Measurements from ENCODE around the gene KIRREL3. TPM values are rescaled to one million over a fixed set of nuclear protein-coding genes. Genes with fewer than 3 reads are reported as not detected.

Gene KIRREL3
- total and polyA plus RNA-seq, 2 donors (not counting 3 experiments of a cell fraction or from before 2014, with no cell fraction given): not detected

- DNase-seq (ENCODE audit: low read depth, low spot score) (no peak), FAIRE-seq (no peak)
- intact Hi-C loops (cut with micrococcal nuclease) (no loop called here), dilution Hi-C loops (cut with MboI; ENCODE audit: extremely low pct_ligation_motif_present, low sequenced_read_pairs) (no loop called here)
- Histone ChIP-seq H3K36me3 (ENCODE audit: control insufficient read depth in 2 of 2, extremely low read depth in 1 of 2, insufficient read depth in 2 of 2, low read length in 2 of 2) (no peaks in the 10 kb centered on the region), H3K4me2 (ENCODE audit: insufficient read depth, low read length) (no peak overlapping the region), H3K27me3 (ENCODE audit: control insufficient read depth in 2 of 2, insufficient read depth in 2 of 2, low read length in 2 of 2) (no peaks in the 10 kb centered on the region), H3K4me3 (replicated peaks in 1 of 3; ENCODE audit: insufficient read depth in 1 of 3, low read depth in 1 of 3, low read length in 3 of 3) (no peak overlapping the region), H4K20me1 (replicated peaks; ENCODE audit: control insufficient read depth, extremely low read depth, insufficient read depth, low read length) (no peaks in the 10 kb centered on the region), H3K79me2 (ENCODE audit: control insufficient read depth, insufficient read depth, low read length) (no peaks in the 10 kb centered on the region), H3K27ac (ENCODE audit: insufficient read depth, low read depth, low read length) (no peak overlapping the region), H3K9me3 (replicated peaks; ENCODE audit: control insufficient read depth, insufficient read depth, low read length) (peaks cover 8% of the 10 kb centered on the region), H2AFZ (ENCODE audit: low read depth, low read length) (no peak overlapping the region), H3K4me1 (ENCODE audit: control insufficient read depth, extremely low read depth, insufficient read depth, low read length) (no peaks in the 10 kb centered on the region), H3K9ac (replicated peaks; ENCODE audit: extremely low read depth, insufficient read depth, low read length) (no peak overlapping the region), H3K9me1 (replicated peaks; ENCODE audit: control insufficient read depth, extremely low read depth, insufficient read depth, low read length) (no peaks in the 10 kb centered on the region)
- no TSS peak for BruUV-seq (replicated peaks)
- ChIA-PET CTCF (no interaction called here), POLR2A (no interaction called here)
- TF ChIP-seq MYC (IDR thresholded peaks at IDR 0.05; ENCODE audit: low read depth, low read length) (no peak), CTCF (IDR thresholded peaks at IDR 0.05; ENCODE audit: extremely low read depth in 1 of 2, insufficient read depth in 1 of 2, low read depth in 1 of 2, low read length in 2 of 2) (no peak), FOS (IDR thresholded peaks at IDR 0.05; ENCODE audit: borderline replicate concordance, insufficient read depth, low read length) (no peak), GATA2 (IDR thresholded peaks at IDR 0.05; ENCODE audit: insufficient read depth, insufficient read length, low read depth, low read length) (no peak), POLR2A (IDR thresholded peaks at IDR 0.05; ENCODE audit: low read depth, low read length) (no peak), MAX (IDR thresholded peaks at IDR 0.05; ENCODE audit: insufficient read depth, insufficient read length) (no peak), JUN (IDR thresholded peaks at IDR 0.05; ENCODE audit: borderline replicate concordance, insufficient read depth, insufficient read length, low read depth) (no peak), EZH2 (IDR thresholded peaks at IDR 0.05; ENCODE audit: borderline replicate concordance, low read depth, low read length, severe bottlenecking) (no peak), POLR2AphosphoS5 (IDR thresholded peaks at IDR 0.05; ENCODE audit: insufficient read depth, low read depth, low read length) (no peak)
Measured at GRCh38 chr11:126929179-126930061, 71.2 kb downstream of the KIRREL3 start.

All from endothelial cell of umbilical vein (primary cell).